ENCODE measurements around the gene SIRT2. TPM values are rescaled to one million over a fixed set of nuclear protein-coding genes. Genes with fewer than 3 reads are reported as not detected.

The SIRT2 gene
- total and polyA plus RNA-seq, 2 donors (not counting 1 experiment from before 2014, with no cell fraction given), result 42.4 to 65.9 TPM

DNA sequence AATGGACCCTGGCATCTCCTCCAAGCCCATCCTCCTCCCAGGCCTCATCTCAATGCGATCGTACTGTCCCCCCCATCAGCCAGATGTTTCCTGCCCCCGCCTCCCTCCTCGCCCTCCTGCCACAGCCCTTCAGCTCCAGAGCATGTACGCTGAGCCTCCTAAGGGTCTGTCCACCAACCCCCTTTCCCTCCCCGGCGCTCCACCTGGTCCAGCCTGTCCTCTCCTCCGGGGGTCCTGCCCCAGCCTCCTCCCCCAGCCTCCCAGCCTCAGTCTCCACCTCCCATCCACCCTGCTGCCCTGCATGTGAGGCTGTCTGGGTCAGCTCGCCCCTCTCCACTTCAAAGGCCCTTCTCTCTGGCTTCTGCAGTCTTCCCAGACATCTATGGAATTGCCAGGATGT, 4.5 kb downstream of the SIRT2 start:
- WGBS (ENCODE audit: insufficient coverage), result 24% methylated on average over 9 of the region's 9 CpGs
- H4K20me1 ChIP-seq (ENCODE audit: control insufficient read depth, insufficient read depth, low read length, poor library complexity, severe bottlenecking), result no peaks in the 10 kb centered on the region
- TF ChIP-seq, protein P1, sequence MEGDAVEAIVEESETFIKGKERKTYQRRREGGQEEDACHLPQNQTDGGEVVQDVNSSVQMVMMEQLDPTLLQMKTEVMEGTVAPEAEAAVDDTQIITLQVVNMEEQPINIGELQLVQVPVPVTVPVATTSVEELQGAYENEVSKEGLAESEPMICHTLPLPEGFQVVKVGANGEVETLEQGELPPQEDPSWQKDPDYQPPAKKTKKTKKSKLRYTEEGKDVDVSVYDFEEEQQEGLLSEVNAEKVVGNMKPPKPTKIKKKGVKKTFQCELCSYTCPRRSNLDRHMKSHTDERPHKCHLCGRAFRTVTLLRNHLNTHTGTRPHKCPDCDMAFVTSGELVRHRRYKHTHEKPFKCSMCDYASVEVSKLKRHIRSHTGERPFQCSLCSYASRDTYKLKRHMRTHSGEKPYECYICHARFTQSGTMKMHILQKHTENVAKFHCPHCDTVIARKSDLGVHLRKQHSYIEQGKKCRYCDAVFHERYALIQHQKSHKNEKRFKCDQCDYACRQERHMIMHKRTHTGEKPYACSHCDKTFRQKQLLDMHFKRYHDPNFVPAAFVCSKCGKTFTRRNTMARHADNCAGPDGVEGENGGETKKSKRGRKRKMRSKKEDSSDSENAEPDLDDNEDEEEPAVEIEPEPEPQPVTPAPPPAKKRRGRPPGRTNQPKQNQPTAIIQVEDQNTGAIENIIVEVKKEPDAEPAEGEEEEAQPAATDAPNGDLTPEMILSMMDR (IDR thresholded peaks at IDR 0.05), result no peak
- TF ChIP-seq EZH2 (IDR thresholded peaks at IDR 0.05; ENCODE audit: borderline replicate concordance, insufficient read depth, low read depth, low read length, poor library complexity, severe bottlenecking), result no peak
- H3K36me3 ChIP-seq (replicated peaks in 1 of 2; ENCODE audit: control extremely low read depth in 1 of 2, control insufficient read depth in 1 of 2, extremely low read depth in 1 of 2, insufficient read depth in 2 of 2, low read length in 1 of 2), result peaks cover 0 to 6% of the 10 kb centered on the region in 2 experiments
- H3K79me2 ChIP-seq (ENCODE audit: control insufficient read depth, insufficient read depth, low read length), result peaks cover 60% of the 10 kb centered on the region
- Mint-ChIP-seq H3K27ac (no peak overlapping the region), H3K9me3 (ENCODE audit: insufficient read depth) (no peaks in the 10 kb centered on the region), H3K4me3 (no peak overlapping the region), H3K27me3 (no peaks in the 10 kb centered on the region), H3K4me1 (peaks cover 21% of the 10 kb centered on the region)
- H3K9me3 ChIP-seq (ENCODE audit: control extremely low read depth in 1 of 3, control insufficient read depth in 2 of 3, insufficient read depth in 1 of 3, low read length in 2 of 3), result no peaks in the 10 kb centered on the region
- no peak overlapping the region for H3K4me3 ChIP-seq (ENCODE audit: control extremely low read depth in 1 of 5, extremely low read depth in 1 of 5, insufficient read depth in 1 of 5, low read depth in 2 of 5, low read length in 4 of 5)
- H3K4me1 ChIP-seq (ENCODE audit: control insufficient read depth in 2 of 2, insufficient read depth in 2 of 2, low read length in 2 of 2), result peaks cover 11 to 18% of the 10 kb centered on the region in 2 donors
- ATAC-seq (ENCODE audit: low read depth) (no peak), DNase-seq (no peak)
- H2AFZ ChIP-seq (ENCODE audit: insufficient read depth, low read depth, low read length, poor library complexity, severe bottlenecking), result no peak overlapping the region
- intact Hi-C loops (cut with micrococcal nuclease), result no loop called here
- POLR2A ChIA-PET, result no interaction called here
- no peak overlapping the region for H3K9ac ChIP-seq (ENCODE audit: low read length)
- H3K4me2 ChIP-seq (replicated peaks; ENCODE audit: low read depth, low read length, poor library complexity, severe bottlenecking), result no peak overlapping the region
- H3K27ac ChIP-seq (ENCODE audit: low read length in 2 of 2), result no peak overlapping the region
- CTCF ChIA-PET, result no interaction called here
- H3K27me3 ChIP-seq (replicated peaks in 1 of 4; ENCODE audit: control extremely low read depth in 1 of 4, control insufficient read depth in 3 of 4, insufficient read depth in 4 of 4, low read length in 3 of 4), result no peaks in the 10 kb centered on the region

DNA sequence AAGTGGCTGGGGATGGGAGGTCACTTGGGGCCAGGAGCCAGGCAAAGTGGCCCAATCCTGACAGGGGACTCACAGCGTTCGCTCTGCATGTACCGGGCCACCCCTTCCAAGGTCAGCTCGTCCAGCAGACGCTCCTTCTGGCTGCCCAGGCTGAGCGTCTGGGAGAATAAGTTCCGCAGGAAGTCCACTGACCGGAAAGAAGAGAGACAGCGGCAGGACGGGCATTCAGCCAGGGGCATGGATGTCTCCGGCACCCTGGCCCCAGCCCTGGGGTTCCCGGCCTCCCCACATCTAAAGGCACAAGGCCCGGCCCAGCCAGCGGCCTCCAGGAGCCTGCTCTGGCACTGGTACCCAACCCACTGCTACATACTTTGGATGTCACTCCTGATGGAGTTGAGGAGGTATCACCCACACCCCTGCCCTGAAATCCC, 6.1 kb downstream of the SIRT2 start:
- no peak for TF ChIP-seq EZH2 (IDR thresholded peaks at IDR 0.05; ENCODE audit: borderline replicate concordance, insufficient read depth, low read depth, low read length, poor library complexity, severe bottlenecking)
- TF ChIP-seq, protein P1 (IDR thresholded peaks at IDR 0.05), result no peak
- Histone ChIP-seq H3K27ac (ENCODE audit: low read length in 2 of 2) (no peak overlapping the region), H3K9ac (ENCODE audit: low read length) (no peak overlapping the region), H3K4me3 (ENCODE audit: control extremely low read depth in 1 of 5, extremely low read depth in 1 of 5, insufficient read depth in 1 of 5, low read depth in 2 of 5, low read length in 4 of 5) (no peak overlapping the region), H3K27me3 (replicated peaks in 1 of 4; ENCODE audit: control extremely low read depth in 1 of 4, control insufficient read depth in 3 of 4, insufficient read depth in 4 of 4, low read length in 3 of 4) (no peaks in the 10 kb centered on the region), H3K79me2 (ENCODE audit: control insufficient read depth, insufficient read depth, low read length) (peaks cover 52% of the 10 kb centered on the region), H2AFZ (ENCODE audit: insufficient read depth, low read depth, low read length, poor library complexity, severe bottlenecking) (no peak overlapping the region), H3K9me3 (ENCODE audit: control extremely low read depth in 1 of 3, control insufficient read depth in 2 of 3, insufficient read depth in 1 of 3, low read length in 2 of 3) (no peaks in the 10 kb centered on the region), H3K4me2 (replicated peaks; ENCODE audit: low read depth, low read length, poor library complexity, severe bottlenecking) (no peak overlapping the region), H3K4me1 (ENCODE audit: control insufficient read depth in 2 of 2, insufficient read depth in 2 of 2, low read length in 2 of 2) (peaks cover 6 to 10% of the 10 kb centered on the region in 2 donors), H3K36me3 (replicated peaks in 1 of 2; ENCODE audit: control extremely low read depth in 1 of 2, control insufficient read depth in 1 of 2, extremely low read depth in 1 of 2, insufficient read depth in 2 of 2, low read length in 1 of 2) (peaks cover 0 to 22% of the 10 kb centered on the region in 2 experiments), H4K20me1 (ENCODE audit: control insufficient read depth, insufficient read depth, low read length, poor library complexity, severe bottlenecking) (no peaks in the 10 kb centered on the region)
- H3K27ac Mint-ChIP-seq, result no peak overlapping the region
- no peaks in the 10 kb centered on the region for H3K9me3 Mint-ChIP-seq (ENCODE audit: insufficient read depth)
- 99% methylated on average over 14 of the region's 14 CpGs for WGBS (ENCODE audit: insufficient coverage)
- H3K4me3 Mint-ChIP-seq, result no peak overlapping the region
- DNase-seq (no peak), ATAC-seq (ENCODE audit: low read depth) (no peak)
- H3K27me3 Mint-ChIP-seq, result no peaks in the 10 kb centered on the region
- ChIA-PET CTCF (interaction anchor here (1.0 kb wide), 1 partner anchor 107 kb away, joined by 4 read pairs; no protein-coding TSS in a partner anchor), POLR2A (no interaction called here)
- peaks cover 9% of the 10 kb centered on the region for H3K4me1 Mint-ChIP-seq
- intact Hi-C loops (cut with micrococcal nuclease), result no loop called here
